Lower lobe of right lung (tissue), 2 donors: Measurements from ENCODE around the gene ASIC4. TPM values are rescaled to one million over a fixed set of nuclear protein-coding genes. Genes with fewer than 3 reads are reported as not detected.

Experiments used
- ATAC-seq, 2 donors: fragments of 200-7000 bp; cut with Tn5 transposase; one replicate each; pipeline ENCODE4 v1.9.1; 2020 to 2022; ENCODE audit warnings: mild to moderate bottlenecking in 2 of 2, moderate library complexity in 2 of 2
- DNase-seq: peaks from one replicate; pipeline ENCODE4 v3.0.0-alpha.2; 2020
- H3K27ac ChIP-seq: fragments of 200-600 bp; one replicate; pipeline ENCODE4 v1.8.0; 2022
- H3K27me3 ChIP-seq: fragments of 200-600 bp; one replicate; pipeline ENCODE4 v1.8.0; 2022; ENCODE audit warnings: low read depth
- H3K36me3 ChIP-seq: fragments of 200-600 bp; one replicate; pipeline ENCODE4 v1.8.0; 2022; ENCODE audit warnings: mild to moderate bottlenecking
- H3K4me1 ChIP-seq: fragments of 200-600 bp; one replicate; pipeline ENCODE4 v1.8.0; 2022
- H3K4me3 ChIP-seq: fragments of 200-600 bp; one replicate; pipeline ENCODE4 v1.8.0; 2022; ENCODE audit warnings: mild to moderate bottlenecking
- H3K9me3 ChIP-seq: fragments of 200-600 bp; one replicate; pipeline ENCODE4 v1.8.0; 2022
- intact Hi-C: fragments of 100-400 bp; cut with DNase I; formaldehyde crosslinking; loops from one replicate; pipeline ENCODE4 v1.11.0; 2022
- total RNA-seq: library from RNA; stranded (reverse); fragmentation: NEBNext Ultra II Directional; extraction: Animal tissue kit (Norgen Biotek cat#: 25700); gene quantifications from one replicate; pipeline ENCODE4 v1.2.1, GENCODE V29; 2021
- TF ChIP-seq, protein P1 (sequence below): fragments of 200-600 bp; IDR thresholded peaks from one replicate; pipeline ENCODE4 v1.8.0; 2022; ENCODE audit warnings: antibody characterized with exemption, mild to moderate bottlenecking
- donor health status: DM: no; HTN: yes; CAD: no; lungs with severe emphysema.

ASIC4 gene
- total RNA-seq, 1 donor from 2014 or later, result 0.53 TPM

DNA sequence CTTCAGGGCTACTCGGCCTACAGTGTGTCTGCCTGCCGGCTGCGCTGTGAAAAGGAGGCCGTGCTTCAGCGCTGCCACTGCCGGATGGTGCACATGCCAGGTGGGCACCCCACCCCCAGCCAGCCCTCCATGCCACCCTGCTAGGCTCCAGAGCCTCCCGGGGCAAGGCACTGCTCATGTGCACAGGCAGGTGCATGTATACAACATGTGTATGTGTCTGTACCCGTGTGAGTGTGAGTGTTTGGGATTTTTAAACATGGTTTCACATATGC, 18.0 kb downstream of the ASIC4 start:
- H3K27ac ChIP-seq, result no peak overlapping the region
- intact Hi-C loops, result loop anchor here (10.0 kb wide), 1 partner anchor 128 kb away; no protein-coding TSS in a partner anchor
- no peaks in the 10 kb centered on the region for H3K36me3 ChIP-seq
- ATAC-seq (no peak), DNase-seq (no peak)
- no peaks in the 10 kb centered on the region for H3K9me3 ChIP-seq
- TF ChIP-seq, protein P1, sequence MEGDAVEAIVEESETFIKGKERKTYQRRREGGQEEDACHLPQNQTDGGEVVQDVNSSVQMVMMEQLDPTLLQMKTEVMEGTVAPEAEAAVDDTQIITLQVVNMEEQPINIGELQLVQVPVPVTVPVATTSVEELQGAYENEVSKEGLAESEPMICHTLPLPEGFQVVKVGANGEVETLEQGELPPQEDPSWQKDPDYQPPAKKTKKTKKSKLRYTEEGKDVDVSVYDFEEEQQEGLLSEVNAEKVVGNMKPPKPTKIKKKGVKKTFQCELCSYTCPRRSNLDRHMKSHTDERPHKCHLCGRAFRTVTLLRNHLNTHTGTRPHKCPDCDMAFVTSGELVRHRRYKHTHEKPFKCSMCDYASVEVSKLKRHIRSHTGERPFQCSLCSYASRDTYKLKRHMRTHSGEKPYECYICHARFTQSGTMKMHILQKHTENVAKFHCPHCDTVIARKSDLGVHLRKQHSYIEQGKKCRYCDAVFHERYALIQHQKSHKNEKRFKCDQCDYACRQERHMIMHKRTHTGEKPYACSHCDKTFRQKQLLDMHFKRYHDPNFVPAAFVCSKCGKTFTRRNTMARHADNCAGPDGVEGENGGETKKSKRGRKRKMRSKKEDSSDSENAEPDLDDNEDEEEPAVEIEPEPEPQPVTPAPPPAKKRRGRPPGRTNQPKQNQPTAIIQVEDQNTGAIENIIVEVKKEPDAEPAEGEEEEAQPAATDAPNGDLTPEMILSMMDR, result no peak
- H3K27me3 ChIP-seq, result peaks cover 61% of the 10 kb centered on the region
- no peak overlapping the region for H3K4me3 ChIP-seq
- H3K4me1 ChIP-seq, result no peaks in the 10 kb centered on the region

DNA sequence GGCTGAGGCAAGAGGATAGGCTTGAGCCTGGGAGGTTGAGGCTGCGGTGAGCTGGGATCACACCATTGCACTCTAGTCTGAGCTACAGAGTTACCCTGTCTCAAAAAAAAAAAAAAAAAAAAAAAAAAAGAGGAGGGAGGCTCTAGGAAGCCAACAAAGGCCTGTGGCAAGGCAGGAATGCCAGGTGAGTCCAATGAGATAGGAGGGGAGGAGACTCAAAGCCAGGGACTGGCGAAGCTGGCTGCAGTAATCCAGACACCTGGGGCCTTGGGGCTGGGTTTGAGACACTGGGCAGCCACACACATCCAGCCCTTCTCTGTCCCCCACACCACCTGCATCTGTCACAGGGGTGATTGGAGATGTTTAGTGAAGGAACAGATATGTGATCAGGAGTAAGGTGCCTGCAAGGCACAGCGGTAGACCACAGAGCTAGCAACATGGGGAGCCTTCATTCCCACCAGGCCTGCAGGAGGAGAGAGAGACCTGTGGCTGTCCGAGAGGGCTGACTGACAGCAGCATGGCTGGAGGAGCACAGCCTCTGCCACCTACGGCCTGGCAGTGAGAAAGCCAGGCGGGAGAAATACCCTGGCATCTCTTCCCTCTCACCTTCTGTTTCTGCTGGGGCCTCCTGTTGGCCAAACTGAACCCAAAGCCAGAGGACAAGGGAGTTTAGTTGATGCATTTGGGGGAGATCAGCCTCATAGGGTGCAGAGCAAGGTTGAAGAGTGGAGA, 19.8 kb downstream of the ASIC4 start:
- no peaks in the 10 kb centered on the region for H3K4me1 ChIP-seq
- H3K9me3 ChIP-seq, result no peaks in the 10 kb centered on the region
- H3K4me3 ChIP-seq, result no peak overlapping the region
- DNase-seq (no peak), ATAC-seq (no peak)
- TF ChIP-seq, protein P1, result no peak
- intact Hi-C loops, result loop anchor here (10.0 kb wide), 1 partner anchor 129 kb away; no protein-coding TSS in a partner anchor
- peaks cover 47% of the 10 kb centered on the region for H3K27me3 ChIP-seq
- peaks cover 6% of the 10 kb centered on the region for H3K36me3 ChIP-seq
- H3K27ac ChIP-seq, result no peak overlapping the region

DNA sequence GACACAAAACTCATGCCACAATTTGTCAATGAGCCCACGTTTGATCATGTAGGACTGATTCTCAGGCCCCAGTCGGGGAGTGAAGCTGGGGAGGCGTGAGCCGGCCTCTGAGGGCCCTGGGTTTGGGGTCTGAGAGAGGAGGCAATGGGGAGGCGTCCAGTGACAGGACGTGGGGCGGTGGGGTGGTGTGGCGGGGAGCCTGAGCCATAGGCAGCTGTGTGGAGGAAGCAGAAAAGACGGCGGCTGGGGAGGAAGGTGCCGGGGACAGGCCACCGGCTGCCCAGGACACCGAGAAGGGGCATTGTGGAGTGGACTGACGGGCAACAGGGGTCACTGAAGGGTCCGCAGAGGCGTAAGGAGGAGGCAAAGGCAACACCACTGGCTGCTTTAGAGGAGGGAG, 22.1 kb downstream of the ASIC4 start:
- H3K27ac ChIP-seq, result no peak overlapping the region
- H3K27me3 ChIP-seq, result peaks cover 29% of the 10 kb centered on the region
- ATAC-seq, result no peak
- no peak for DNase-seq
- TF ChIP-seq, protein P1, result no peak
- peaks cover 2% of the 10 kb centered on the region for H3K4me1 ChIP-seq
- intact Hi-C loops, result loop anchor here (10.0 kb wide), 1 partner anchor 132 kb away; no protein-coding TSS in a partner anchor
- H3K4me3 ChIP-seq, result no peak overlapping the region
- no peaks in the 10 kb centered on the region for H3K9me3 ChIP-seq
- H3K36me3 ChIP-seq, result peaks cover 29% of the 10 kb centered on the region

DNA sequence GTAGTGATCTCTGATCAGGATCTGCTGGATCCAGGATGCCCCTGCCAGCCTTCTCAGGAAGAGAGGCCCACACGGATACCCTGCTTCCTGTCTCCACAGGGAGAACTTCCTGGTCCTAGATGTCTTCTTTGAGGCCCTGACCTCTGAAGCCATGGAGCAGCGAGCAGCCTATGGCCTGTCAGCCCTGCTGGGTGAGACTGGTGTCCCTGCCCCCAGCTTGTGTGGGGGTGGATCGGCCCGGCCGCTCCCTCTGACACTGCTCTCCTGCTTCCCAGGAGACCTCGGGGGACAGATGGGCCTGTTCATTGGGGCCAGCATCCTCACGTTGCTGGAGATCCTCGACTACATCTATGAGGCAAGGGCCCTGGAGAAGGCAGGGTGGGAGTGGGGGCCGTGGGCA, 22.7 kb downstream of the ASIC4 start:
- Histone ChIP-seq H3K9me3 (no peaks in the 10 kb centered on the region), H3K27me3 (peaks cover 24% of the 10 kb centered on the region), H3K4me3 (no peak overlapping the region), H3K36me3 (peaks cover 32% of the 10 kb centered on the region), H3K4me1 (peaks cover 7% of the 10 kb centered on the region), H3K27ac (no peak overlapping the region)
- TF ChIP-seq, protein P1, result no peak
- no peak for ATAC-seq
- intact Hi-C loops, result loop anchor here (10.0 kb wide), 1 partner anchor 132 kb away; no protein-coding TSS in a partner anchor
- no peak for DNase-seq

DNA sequence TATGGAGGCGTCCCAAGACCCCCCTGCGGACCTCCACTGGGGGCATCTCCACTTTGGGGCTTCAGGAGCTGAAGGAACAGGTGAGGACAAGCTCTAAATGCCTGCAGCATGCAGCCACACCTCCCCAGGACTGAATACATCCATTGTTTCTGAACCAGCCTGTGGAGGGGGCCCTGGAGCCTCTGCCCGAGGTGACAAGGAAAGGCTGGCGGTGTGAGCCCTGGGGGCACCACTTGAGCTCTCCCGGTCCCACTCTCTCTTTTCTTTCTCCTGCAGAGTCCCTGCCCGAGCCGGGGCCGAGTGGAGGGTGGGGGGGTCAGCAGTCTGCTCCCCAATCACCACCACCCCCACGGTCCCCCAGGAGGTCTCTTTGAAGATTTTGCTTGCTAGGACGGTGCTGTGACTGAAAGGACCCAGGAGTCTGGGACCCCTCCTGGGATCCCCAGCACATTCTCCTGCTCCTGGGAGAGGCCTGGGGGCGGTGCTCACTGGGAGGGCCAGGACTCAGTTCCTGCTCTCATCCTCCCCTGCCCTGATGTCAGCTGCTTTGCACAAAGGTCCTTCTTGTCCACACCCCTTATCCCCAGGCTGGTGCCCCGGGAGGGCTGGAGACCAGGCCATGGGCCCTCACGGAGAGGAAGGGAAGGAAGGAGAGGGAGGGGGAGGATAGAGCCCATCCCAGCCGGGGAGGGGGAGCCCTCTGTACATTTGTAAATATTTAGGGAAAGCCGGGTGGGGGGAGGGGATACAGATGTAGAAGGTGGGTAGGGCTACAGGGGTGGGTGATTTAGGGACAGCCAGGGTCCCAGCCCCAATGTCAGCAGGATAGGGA, 23.6 kb downstream of the ASIC4 start:
- peaks cover 16% of the 10 kb centered on the region for H3K4me1 ChIP-seq
- H3K27ac ChIP-seq, result no peak overlapping the region
- H3K27me3 ChIP-seq, result peaks cover 15% of the 10 kb centered on the region
- no peak for ATAC-seq
- H3K9me3 ChIP-seq, result no peaks in the 10 kb centered on the region
- intact Hi-C loops, result loop anchor here (10.0 kb wide), 1 partner anchor 133 kb away; no protein-coding TSS in a partner anchor
- no peak for DNase-seq
- H3K4me3 ChIP-seq, result no peak overlapping the region
- H3K36me3 ChIP-seq, result peaks cover 32% of the 10 kb centered on the region
- TF ChIP-seq, protein P1, result no peak
